GM12878 (cell line): ENCODE data around the gene CERT1.

Source experiments
- CEBPB ChIP-seq, 2 experiments: fragments of 150-350 bp in 1 of 2; IDR thresholded peaks; 2 replicates each; pipeline ENCODE4 v1.6.1; 2012 to 2014; ENCODE audit warnings: low read depth in 2 of 2, low read length in 2 of 2, borderline replicate concordance in 1 of 2, inconsistent platforms in 1 of 2
- EZH2 ChIP-seq: IDR thresholded peaks from 2 replicates; pipeline ENCODE4 v1.6.1; 2012; ENCODE audit warnings: low read depth, mild to moderate bottlenecking, control low read depth, inconsistent platforms, low read length, borderline replicate concordance; ENCODE audit not compliant: control insufficient read depth
- KLF5 ChIP-seq: fragments of 450-650 bp; IDR thresholded peaks from 2 replicates; pipeline ENCODE4 v1.6.1; 2014; ENCODE audit warnings: mild to moderate bottlenecking; ENCODE audit not compliant: partially characterized antibody
- POLR2A ChIP-seq: IDR thresholded peaks from 2 replicates; pipeline ENCODE4 v1.6.1; 2011; ENCODE audit warnings: low read depth, mild to moderate bottlenecking, low read length
- POLR2AphosphoS5 ChIP-seq: IDR thresholded peaks from 2 replicates; pipeline ENCODE4 v1.6.1; 2011; ENCODE audit warnings: mild to moderate bottlenecking, low read length, inconsistent platforms
- RAD21 ChIP-seq: IDR thresholded peaks from 2 replicates; pipeline ENCODE4 v1.6.1; 2011; ENCODE audit warnings: mild to moderate bottlenecking, low read depth, low read length, moderate library complexity; ENCODE audit not compliant: insufficient read depth
- SIN3A ChIP-seq: IDR thresholded peaks from 2 replicates; pipeline ENCODE4 v1.6.1; 2012; ENCODE audit warnings: low read depth, low read length, improper control_type of control experiment
- SRF ChIP-seq, 2 experiments: IDR thresholded peaks; 2 replicates each; pipeline ENCODE4 v1.6.1; 2011; ENCODE audit warnings: low read depth in 2 of 2, low read length in 2 of 2, mild to moderate bottlenecking in 1 of 2, moderate library complexity in 1 of 2
- TBL1XR1 ChIP-seq: IDR thresholded peaks from 2 replicates; pipeline ENCODE4 v1.6.1; 2012; ENCODE audit warnings: low read depth, low read length, improper control_type of control experiment
- TF ChIP-seq, protein P1 (sequence below), 3 experiments: IDR thresholded peaks in 2 of 3; conservative IDR thresholded peaks in 1 of 3; 2 replicates each; pipeline ENCODE4 v1.5.1; 2011; ENCODE audit warnings: low read depth in 3 of 3, low read length in 3 of 3, mild to moderate bottlenecking in 3 of 3, control low read depth in 2 of 3, moderate library complexity in 2 of 3, inconsistent platforms in 1 of 3, mixed read lengths in 1 of 3; ENCODE audit not compliant: control insufficient read depth in 2 of 3, insufficient read depth in 1 of 3; ENCODE audit errors: extremely low read depth in 1 of 3
- TF ChIP-seq, protein P2 (sequence below): IDR thresholded peaks from 2 replicates; pipeline ENCODE4 v1.6.1; 2012; ENCODE audit warnings: low read depth, low read length, improper control_type of control experiment
- TF ChIP-seq, protein P3 (sequence below): IDR thresholded peaks from 2 replicates; pipeline ENCODE4 v1.6.1; 2012; ENCODE audit warnings: low read length, inconsistent platforms

DNA sequence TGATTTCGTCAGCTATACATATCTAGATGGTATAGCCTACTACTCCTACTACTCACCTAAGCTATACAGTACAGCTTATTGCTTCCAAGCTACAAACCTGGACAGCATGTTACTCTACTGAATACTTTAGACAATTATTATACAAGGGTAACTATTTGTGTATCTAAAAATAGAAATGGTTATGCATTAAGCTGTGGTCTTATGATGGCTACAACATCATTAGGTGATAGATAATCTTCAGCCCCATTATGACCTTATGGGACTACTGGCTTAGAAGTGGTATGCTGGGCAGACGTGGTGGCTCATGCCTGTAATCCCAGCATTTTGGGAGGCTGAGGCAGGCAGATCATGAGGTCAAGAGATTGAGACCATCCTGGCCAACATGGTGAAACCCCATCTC is 40.2 kb downstream of the CERT1 start:
- TF ChIP-seq SIN3A (no peak), EZH2 (no peak), TBL1XR1 (no peak), KLF5 (no peak), RAD21 (no peak), POLR2A (no peak), SRF (IDR thresholded peaks at IDR 0.05; ENCODE audit: low read depth in 2 of 2, low read length in 2 of 2) (no peak), CEBPB (IDR thresholded peaks at IDR 0.05; ENCODE audit: borderline replicate concordance in 1 of 2, low read depth in 2 of 2, low read length in 2 of 2) (no peak), POLR2AphosphoS5 (no peak)
- TF ChIP-seq, protein P1, sequence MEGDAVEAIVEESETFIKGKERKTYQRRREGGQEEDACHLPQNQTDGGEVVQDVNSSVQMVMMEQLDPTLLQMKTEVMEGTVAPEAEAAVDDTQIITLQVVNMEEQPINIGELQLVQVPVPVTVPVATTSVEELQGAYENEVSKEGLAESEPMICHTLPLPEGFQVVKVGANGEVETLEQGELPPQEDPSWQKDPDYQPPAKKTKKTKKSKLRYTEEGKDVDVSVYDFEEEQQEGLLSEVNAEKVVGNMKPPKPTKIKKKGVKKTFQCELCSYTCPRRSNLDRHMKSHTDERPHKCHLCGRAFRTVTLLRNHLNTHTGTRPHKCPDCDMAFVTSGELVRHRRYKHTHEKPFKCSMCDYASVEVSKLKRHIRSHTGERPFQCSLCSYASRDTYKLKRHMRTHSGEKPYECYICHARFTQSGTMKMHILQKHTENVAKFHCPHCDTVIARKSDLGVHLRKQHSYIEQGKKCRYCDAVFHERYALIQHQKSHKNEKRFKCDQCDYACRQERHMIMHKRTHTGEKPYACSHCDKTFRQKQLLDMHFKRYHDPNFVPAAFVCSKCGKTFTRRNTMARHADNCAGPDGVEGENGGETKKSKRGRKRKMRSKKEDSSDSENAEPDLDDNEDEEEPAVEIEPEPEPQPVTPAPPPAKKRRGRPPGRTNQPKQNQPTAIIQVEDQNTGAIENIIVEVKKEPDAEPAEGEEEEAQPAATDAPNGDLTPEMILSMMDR (IDR thresholded peaks at IDR 0.05 in 2 of 3, conservative IDR thresholded peaks at IDR 0.05 in 1 of 3; ENCODE audit: control insufficient read depth in 2 of 3, extremely low read depth in 1 of 3, insufficient read depth in 1 of 3, low read depth in 3 of 3, low read length in 3 of 3) = no peak
- TF ChIP-seq, protein P2, sequence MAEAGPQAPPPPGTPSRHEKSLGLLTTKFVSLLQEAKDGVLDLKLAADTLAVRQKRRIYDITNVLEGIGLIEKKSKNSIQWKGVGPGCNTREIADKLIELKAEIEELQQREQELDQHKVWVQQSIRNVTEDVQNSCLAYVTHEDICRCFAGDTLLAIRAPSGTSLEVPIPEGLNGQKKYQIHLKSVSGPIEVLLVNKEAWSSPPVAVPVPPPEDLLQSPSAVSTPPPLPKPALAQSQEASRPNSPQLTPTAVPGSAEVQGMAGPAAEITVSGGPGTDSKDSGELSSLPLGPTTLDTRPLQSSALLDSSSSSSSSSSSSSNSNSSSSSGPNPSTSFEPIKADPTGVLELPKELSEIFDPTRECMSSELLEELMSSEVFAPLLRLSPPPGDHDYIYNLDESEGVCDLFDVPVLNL = no peak
- TF ChIP-seq, protein P3, sequence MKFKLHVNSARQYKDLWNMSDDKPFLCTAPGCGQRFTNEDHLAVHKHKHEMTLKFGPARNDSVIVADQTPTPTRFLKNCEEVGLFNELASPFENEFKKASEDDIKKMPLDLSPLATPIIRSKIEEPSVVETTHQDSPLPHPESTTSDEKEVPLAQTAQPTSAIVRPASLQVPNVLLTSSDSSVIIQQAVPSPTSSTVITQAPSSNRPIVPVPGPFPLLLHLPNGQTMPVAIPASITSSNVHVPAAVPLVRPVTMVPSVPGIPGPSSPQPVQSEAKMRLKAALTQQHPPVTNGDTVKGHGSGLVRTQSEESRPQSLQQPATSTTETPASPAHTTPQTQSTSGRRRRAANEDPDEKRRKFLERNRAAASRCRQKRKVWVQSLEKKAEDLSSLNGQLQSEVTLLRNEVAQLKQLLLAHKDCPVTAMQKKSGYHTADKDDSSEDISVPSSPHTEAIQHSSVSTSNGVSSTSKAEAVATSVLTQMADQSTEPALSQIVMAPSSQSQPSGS = no peak
